ENCODE data around the gene KCNA2. TPM values are rescaled to one million over a fixed set of nuclear protein-coding genes. Genes with fewer than 3 reads are reported as not detected.

The KCNA2 gene
- total RNA-seq (2014; rRNA removed; shearing (Covaris generic); ENCODE audit: low replicate concordance), result not detected in 2 replicates

DNA sequence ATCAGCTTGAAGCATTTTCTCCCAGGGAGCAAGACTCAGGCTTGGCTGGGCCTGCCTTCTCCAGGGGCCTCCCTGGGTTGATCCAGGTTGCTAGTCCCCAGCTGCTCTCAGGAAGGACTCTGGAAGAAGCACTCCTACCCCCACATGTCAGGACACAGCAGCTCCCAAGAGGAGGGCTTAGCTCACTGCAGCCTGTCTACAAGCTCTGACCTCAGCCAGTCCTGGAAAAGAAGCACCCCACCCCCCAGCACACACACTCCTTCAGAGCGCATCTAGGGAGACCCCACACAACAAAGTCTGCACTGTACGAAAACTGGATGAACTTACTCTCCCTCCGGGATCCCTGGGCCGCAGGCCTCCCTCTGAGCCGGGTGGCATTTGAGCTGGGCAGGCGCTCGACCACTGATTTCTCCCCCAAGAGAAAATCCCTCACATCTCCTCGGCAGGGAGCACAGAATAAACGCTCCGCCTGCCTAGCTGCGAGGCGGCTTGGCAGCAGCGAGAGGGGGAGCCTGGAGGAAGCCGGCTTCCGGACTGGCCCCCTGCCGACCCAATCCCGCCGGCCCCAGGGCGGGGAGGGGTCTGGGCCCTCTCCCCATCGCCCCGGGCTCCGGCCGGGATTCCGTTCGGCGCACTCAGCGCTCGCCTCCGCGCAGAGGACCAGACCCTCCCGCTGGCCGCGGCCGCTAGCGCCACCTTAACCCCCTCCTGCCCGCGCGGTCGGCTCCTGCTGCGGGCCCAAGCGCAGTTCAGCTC, at the start of gene KCNA2:
Gene KCNA2, minus strand, starts transcription at position 458 of the 756 bp plus-strand sequence. CDS start 1,576 bp downstream, outside the sequence.
- no peaks in the 10 kb centered on the region for H3K36me3 ChIP-seq (ENCODE audit: insufficient read depth, low read length)
- H3K79me2 ChIP-seq (ENCODE audit: low read length), result no peaks in the 10 kb centered on the region
- no peak within 1 kb of the TSS for H3K9ac ChIP-seq (ENCODE audit: low read length)
- H3K4me2 ChIP-seq (ENCODE audit: low read depth, low read length, poor library complexity, severe bottlenecking), result no peak within 1 kb of the TSS
- H3K27me3 ChIP-seq (ENCODE audit: low read length), result no peaks in the 10 kb centered on the region
- DNase-seq, result no peak
- H3K4me1 ChIP-seq (ENCODE audit: low read length), result peaks cover 5% of the 10 kb centered on the region; the same call in 1 of the 2 replicates
- no peak within 1 kb of the TSS for H2AFZ ChIP-seq (ENCODE audit: low read length)
- H3K9me2 ChIP-seq (replicated peaks; ENCODE audit: insufficient read depth, low read length), result no peaks in the 10 kb centered on the region
- H3K4me3 ChIP-seq (ENCODE audit: low read length), result no peak within 1 kb of the TSS
- no peak within 1 kb of the TSS for H3K27ac ChIP-seq (ENCODE audit: low read length)
- H3K9me3 ChIP-seq (ENCODE audit: low read length), result no peaks in the 10 kb centered on the region
- H4K20me1 ChIP-seq (ENCODE audit: insufficient read depth, low read depth, low read length), result 0 out of 2 replicates have a peak, but pooled peaks cover 4% of the 10 kb centered on the region

DNA sequence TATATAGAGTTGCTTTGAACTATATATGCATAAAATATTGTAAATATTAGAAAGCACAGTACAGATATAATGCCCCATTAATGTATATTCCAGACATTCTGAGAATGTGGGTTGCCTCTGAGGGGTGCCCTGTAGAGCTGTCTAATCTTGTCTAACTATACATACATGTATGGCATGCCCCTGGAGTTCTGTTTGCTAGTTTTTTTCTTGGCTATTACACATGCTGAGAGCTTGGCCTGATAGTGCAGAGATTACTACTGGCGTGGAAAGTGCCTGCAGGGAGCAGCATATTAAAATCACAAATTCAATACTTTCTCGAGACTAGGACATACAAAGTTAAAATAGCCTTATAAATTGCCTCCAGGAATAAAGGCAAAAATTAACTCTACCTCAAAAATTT, 44.5 kb upstream of the KCNA2 start:
- Histone ChIP-seq H4K20me1 (ENCODE audit: insufficient read depth, low read depth, low read length) (no peaks in the 10 kb centered on the region), H3K4me1 (ENCODE audit: low read length) (no peaks in the 10 kb centered on the region), H3K9me3 (ENCODE audit: low read length) (no peaks in the 10 kb centered on the region), H3K27ac (ENCODE audit: low read length) (no peak overlapping the region), H3K9me2 (replicated peaks; ENCODE audit: insufficient read depth, low read length) (no peaks in the 10 kb centered on the region), H2AFZ (ENCODE audit: low read length) (no peak overlapping the region), H3K4me3 (ENCODE audit: low read length) (no peak overlapping the region), H3K79me2 (ENCODE audit: low read length) (no peaks in the 10 kb centered on the region), H3K4me2 (ENCODE audit: low read depth, low read length, poor library complexity, severe bottlenecking) (no peak overlapping the region), H3K36me3 (ENCODE audit: insufficient read depth, low read length) (no peaks in the 10 kb centered on the region), H3K9ac (ENCODE audit: low read length) (no peak overlapping the region), H3K27me3 (ENCODE audit: low read length) (no peaks in the 10 kb centered on the region)
- DNase-seq, result no peak

DNA sequence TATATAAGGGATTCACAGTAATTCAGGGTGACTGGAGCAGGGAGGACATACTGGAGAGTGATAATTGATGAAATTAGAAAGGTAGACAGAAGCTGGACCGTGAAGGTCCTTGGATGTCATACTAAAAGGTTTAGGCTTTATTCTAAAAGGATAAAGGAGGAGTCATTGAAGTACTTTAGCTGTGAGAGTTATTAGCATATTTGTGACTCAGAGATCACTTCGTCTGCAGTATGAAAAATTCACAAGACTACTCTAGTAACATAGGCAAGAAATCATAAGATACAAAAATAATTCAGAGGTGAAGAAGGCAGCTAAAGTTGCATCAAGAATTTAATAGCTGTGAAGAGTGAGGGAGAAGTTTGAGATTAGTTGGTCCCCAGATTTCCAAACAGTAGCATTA, 42.3 kb upstream of the KCNA2 start:
- H3K36me3 ChIP-seq (ENCODE audit: insufficient read depth, low read length), result no peaks in the 10 kb centered on the region
- no peak overlapping the region for H3K4me2 ChIP-seq (ENCODE audit: low read depth, low read length, poor library complexity, severe bottlenecking)
- no peaks in the 10 kb centered on the region for H3K9me3 ChIP-seq (ENCODE audit: low read length)
- no peaks in the 10 kb centered on the region for H4K20me1 ChIP-seq (ENCODE audit: insufficient read depth, low read depth, low read length)
- no peaks in the 10 kb centered on the region for H3K4me1 ChIP-seq (ENCODE audit: low read length)
- DNase-seq, result no peak
- H3K9ac ChIP-seq (ENCODE audit: low read length), result no peak overlapping the region
- H3K4me3 ChIP-seq (ENCODE audit: low read length), result no peak overlapping the region
- no peak overlapping the region for H3K27ac ChIP-seq (ENCODE audit: low read length)
- no peaks in the 10 kb centered on the region for H3K27me3 ChIP-seq (ENCODE audit: low read length)
- H3K9me2 ChIP-seq (replicated peaks; ENCODE audit: insufficient read depth, low read length), result no peaks in the 10 kb centered on the region
- no peak overlapping the region for H2AFZ ChIP-seq (ENCODE audit: low read length)
- H3K79me2 ChIP-seq (ENCODE audit: low read length), result no peaks in the 10 kb centered on the region

DNA sequence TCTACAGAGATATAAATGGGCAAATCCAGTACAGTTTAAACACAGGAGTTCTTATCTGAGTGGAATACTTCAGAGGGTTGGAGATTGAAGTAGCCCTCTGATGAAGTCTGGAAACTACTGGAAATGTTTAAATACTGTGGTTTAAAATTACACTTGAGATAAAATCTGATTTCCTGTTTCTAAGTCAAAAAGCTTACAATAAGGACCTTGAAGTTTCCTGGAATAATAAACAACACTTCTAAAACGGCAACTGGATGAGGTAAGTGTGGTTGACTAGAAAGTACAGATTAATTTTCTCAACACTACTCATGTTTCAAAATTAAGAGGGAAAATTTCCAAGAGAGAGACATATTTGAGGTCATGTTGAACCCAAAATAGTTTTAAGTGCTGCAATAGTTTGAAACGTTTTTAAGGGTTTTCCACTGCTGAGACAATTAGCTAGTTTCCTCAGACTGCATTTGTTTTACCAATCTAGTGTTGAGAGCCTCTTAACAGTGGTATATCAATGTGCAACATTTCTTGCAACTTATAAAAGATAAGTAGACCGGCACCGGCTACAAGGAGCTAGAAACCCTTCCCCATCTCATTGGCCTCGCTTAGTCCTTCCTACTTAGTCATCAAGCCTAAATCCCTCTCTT, 41.2 kb upstream of the KCNA2 start:
- no peak for DNase-seq
- H3K27ac ChIP-seq (ENCODE audit: low read length), result no peak overlapping the region
- no peak overlapping the region for H3K9ac ChIP-seq (ENCODE audit: low read length)
- no peaks in the 10 kb centered on the region for H3K9me3 ChIP-seq (ENCODE audit: low read length)
- no peaks in the 10 kb centered on the region for H3K79me2 ChIP-seq (ENCODE audit: low read length)
- H3K27me3 ChIP-seq (ENCODE audit: low read length), result no peaks in the 10 kb centered on the region
- no peaks in the 10 kb centered on the region for H4K20me1 ChIP-seq (ENCODE audit: insufficient read depth, low read depth, low read length)
- no peak overlapping the region for H3K4me2 ChIP-seq (ENCODE audit: low read depth, low read length, poor library complexity, severe bottlenecking)
- no peaks in the 10 kb centered on the region for H3K36me3 ChIP-seq (ENCODE audit: insufficient read depth, low read length)
- H3K4me1 ChIP-seq (ENCODE audit: low read length), result no peaks in the 10 kb centered on the region
- H3K9me2 ChIP-seq (replicated peaks; ENCODE audit: insufficient read depth, low read length), result no peaks in the 10 kb centered on the region
- H2AFZ ChIP-seq (ENCODE audit: low read length), result no peak overlapping the region
- H3K4me3 ChIP-seq (ENCODE audit: low read length), result no peak overlapping the region

DNA sequence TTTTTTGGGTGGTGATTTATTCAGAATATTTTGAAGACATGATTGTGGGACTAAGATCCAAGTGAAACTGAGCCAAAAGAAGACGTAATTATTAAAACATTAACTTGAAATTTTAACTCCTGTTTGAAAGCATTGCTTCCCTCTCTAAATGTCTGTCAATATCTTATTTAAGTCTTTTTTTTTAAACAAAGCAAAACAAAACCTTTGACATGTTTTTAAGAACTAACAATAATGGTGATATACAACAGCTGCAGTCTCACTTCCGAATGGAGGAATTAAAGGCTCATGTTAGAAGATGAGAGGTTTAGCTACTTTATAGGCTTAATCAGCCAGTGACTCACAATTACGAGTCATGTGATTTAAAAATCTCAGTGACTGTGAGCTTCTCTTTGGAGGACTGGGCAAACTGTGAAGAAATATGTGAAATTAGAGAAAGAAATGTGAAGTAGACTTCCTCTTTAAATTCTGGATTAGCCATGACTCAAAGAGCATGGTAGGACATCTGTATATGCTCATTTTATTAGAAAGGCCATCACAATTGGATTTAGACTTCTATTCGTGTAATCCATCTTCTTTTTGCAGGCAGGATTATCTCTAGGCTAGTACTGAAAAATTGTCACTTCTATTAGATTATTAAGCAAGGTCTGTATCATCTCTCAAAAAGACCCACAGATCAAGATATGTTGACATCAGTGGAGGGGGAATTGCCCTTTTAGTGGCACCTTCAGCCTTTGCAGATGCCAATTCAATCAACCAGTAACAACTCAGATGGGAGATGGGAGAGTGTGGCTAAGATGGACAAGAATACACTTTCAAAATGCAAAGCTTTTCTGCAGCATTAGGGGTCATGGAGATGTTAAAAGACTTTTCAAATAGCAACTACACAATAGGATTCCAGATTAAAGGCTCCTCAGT, 39.9 kb upstream of the KCNA2 start:
- Histone ChIP-seq H4K20me1 (ENCODE audit: insufficient read depth, low read depth, low read length) (no peaks in the 10 kb centered on the region), H3K4me1 (ENCODE audit: low read length) (no peaks in the 10 kb centered on the region), H2AFZ (ENCODE audit: low read length) (no peak overlapping the region), H3K4me2 (ENCODE audit: low read depth, low read length, poor library complexity, severe bottlenecking) (no peak overlapping the region), H3K79me2 (ENCODE audit: low read length) (no peaks in the 10 kb centered on the region), H3K9ac (ENCODE audit: low read length) (no peak overlapping the region), H3K36me3 (ENCODE audit: insufficient read depth, low read length) (no peaks in the 10 kb centered on the region), H3K4me3 (ENCODE audit: low read length) (no peak overlapping the region), H3K27me3 (ENCODE audit: low read length) (no peaks in the 10 kb centered on the region), H3K9me2 (replicated peaks; ENCODE audit: insufficient read depth, low read length) (no peaks in the 10 kb centered on the region), H3K9me3 (ENCODE audit: low read length) (no peaks in the 10 kb centered on the region), H3K27ac (ENCODE audit: low read length) (no peak overlapping the region)
- DNase-seq, result no peak

DNA sequence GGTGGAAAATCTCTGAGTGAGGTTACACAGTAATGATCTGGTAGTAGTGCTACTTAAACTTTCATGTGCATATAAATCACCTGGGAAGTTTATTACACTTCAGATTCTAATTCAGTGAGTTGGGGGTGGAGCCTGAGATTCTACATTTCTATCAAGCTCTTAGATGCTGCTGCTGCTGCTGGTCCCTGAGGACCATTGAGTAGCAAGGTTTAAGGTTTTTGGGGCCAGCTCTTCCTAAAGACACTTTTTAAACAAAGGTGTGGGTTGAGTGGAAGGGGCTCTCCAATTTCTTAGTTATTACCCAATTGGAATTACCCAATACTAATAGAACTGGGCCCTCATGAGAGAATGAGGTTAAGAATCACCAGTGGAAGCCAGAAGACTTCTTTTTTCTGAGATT, 39.1 kb upstream of the KCNA2 start:
- H4K20me1 ChIP-seq (ENCODE audit: insufficient read depth, low read depth, low read length), result no peaks in the 10 kb centered on the region
- no peaks in the 10 kb centered on the region for H3K27me3 ChIP-seq (ENCODE audit: low read length)
- no peak for DNase-seq
- H3K27ac ChIP-seq (ENCODE audit: low read length), result no peak overlapping the region
- H3K9me3 ChIP-seq (ENCODE audit: low read length), result no peaks in the 10 kb centered on the region
- H3K36me3 ChIP-seq (ENCODE audit: insufficient read depth, low read length), result no peaks in the 10 kb centered on the region
- H3K79me2 ChIP-seq (ENCODE audit: low read length), result no peaks in the 10 kb centered on the region
- H3K9me2 ChIP-seq (replicated peaks; ENCODE audit: insufficient read depth, low read length), result no peaks in the 10 kb centered on the region
- H3K4me3 ChIP-seq (ENCODE audit: low read length), result no peak overlapping the region
- H3K4me1 ChIP-seq (ENCODE audit: low read length), result no peaks in the 10 kb centered on the region
- H3K9ac ChIP-seq (ENCODE audit: low read length), result no peak overlapping the region
- no peak overlapping the region for H3K4me2 ChIP-seq (ENCODE audit: low read depth, low read length, poor library complexity, severe bottlenecking)
- no peak overlapping the region for H2AFZ ChIP-seq (ENCODE audit: low read length)

DNA sequence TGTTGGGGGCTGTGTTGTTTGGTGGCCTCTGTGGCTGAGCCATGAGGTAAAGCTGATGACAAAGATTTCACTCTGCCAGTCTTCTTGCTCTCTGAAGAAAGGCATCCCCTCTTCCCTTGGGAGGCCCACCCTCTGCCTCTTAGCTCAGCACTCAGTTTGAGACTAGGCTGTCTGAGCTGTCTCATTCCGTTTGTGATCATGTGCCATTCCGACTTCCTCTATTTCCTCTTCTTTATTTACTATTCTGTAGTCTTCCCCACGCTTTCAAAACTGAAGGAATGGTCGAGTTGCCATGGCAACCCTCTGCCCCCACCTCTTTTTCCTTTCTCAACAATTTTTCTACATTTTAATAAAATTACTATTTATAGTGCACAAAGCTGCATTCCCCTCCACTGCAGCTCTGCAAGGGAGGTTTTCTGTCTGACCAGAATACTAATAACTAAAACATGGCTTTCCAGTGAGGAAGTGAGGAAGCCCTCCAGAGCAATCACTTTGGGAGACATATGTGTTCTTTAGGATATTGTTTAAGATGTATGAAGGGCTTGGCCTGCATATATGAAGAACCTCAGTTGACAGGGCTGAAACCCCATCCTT, 37.8 kb upstream of the KCNA2 start:
- no peak for DNase-seq

More for the DNA sequence above, 37.8 kb upstream of the KCNA2 start:
- Histone ChIP-seq H3K9ac (ENCODE audit: low read length) (no peak overlapping the region), H3K4me2 (ENCODE audit: low read depth, low read length, poor library complexity, severe bottlenecking) (no peak overlapping the region), H3K9me2 (replicated peaks; ENCODE audit: insufficient read depth, low read length) (no peaks in the 10 kb centered on the region), H2AFZ (ENCODE audit: low read length) (no peak overlapping the region), H3K4me1 (ENCODE audit: low read length) (no peaks in the 10 kb centered on the region), H3K4me3 (ENCODE audit: low read length) (no peak overlapping the region), H3K9me3 (ENCODE audit: low read length) (no peaks in the 10 kb centered on the region), H3K36me3 (ENCODE audit: insufficient read depth, low read length) (no peaks in the 10 kb centered on the region), H3K27ac (ENCODE audit: low read length) (no peak overlapping the region), H3K79me2 (ENCODE audit: low read length) (no peaks in the 10 kb centered on the region), H3K27me3 (ENCODE audit: low read length) (no peaks in the 10 kb centered on the region), H4K20me1 (ENCODE audit: insufficient read depth, low read depth, low read length) (no peaks in the 10 kb centered on the region)
